ENCODE measurements around the gene LYSET.
A peak's percentile ranks its signal among the peaks of the same experiment; 100 is the strongest.
"Not testable (repeated sequence)": the region's sequence is repeated elsewhere in the genome, so short reads cannot be mapped to it uniquely, and the experiment has no call there.

Gene LYSET

GRCh38 chr14:93169619-93170018, 15.5 kb upstream of the LYSET start:
- DNase-seq: not testable (repeated sequence)

- not testable (repeated sequence) for DNase-seq
These were observed 15.0 kb upstream of the LYSET start for GRCh38 chr14:93170141-93170540.

- no peak for DNase-seq
These were observed 13.7 kb upstream of the LYSET start for GRCh38 chr14:93171376-93171775.

- DNase-seq: no peak
These were observed 11.1 kb upstream of the LYSET start for GRCh38 chr14:93173943-93174395.

GRCh38 chr14:93174731-93175130, 10.4 kb upstream of the LYSET start:
- not testable (repeated sequence) for DNase-seq

GRCh38 chr14:93175492-93175891, 9.6 kb upstream of the LYSET start:
- DNase-seq: no peak

- DNase-seq: no peak
These were observed 1.4 kb upstream of the LYSET start for GRCh38 chr14:93183596-93184317.

GRCh38 chr14:93185349-93185720, 218 bp downstream of the LYSET start:
- no peak for DNase-seq

GRCh38 chr14:93186466-93186865, 1.3 kb downstream of the LYSET start:
- DNase-seq: no peak

- DNase-seq: no peak
These were observed 1.8 kb downstream of the LYSET start for GRCh38 chr14:93186956-93187355.

- no peak for DNase-seq
These were observed 10.3 kb downstream of the LYSET start for GRCh38 chr14:93195316-93195999.

- DNase-seq: no peak
These were observed 13.9 kb downstream of the LYSET start for GRCh38 chr14:93199031-93199430.

GRCh38 chr14:93200553-93200952, 15.4 kb downstream of the LYSET start:
- DNase-seq: no peak

- no peak for DNase-seq
These were observed 16.1 kb downstream of the LYSET start for GRCh38 chr14:93201155-93201704.

GRCh38 chr14:93206793-93207467, 21.8 kb downstream of the LYSET start, which contains the start of the genes GON7 and UBR7:
Gene GON7 (minus strand): TSS chr14:93207065. CDS start chr14:93207037, 28 bp downstream.
Gene UBR7 (plus strand): TSS chr14:93207256. CDS start chr14:93207292, 36 bp downstream.
- DNase-seq: peak; percentile 94

- peak; percentile 21 for DNase-seq
These were observed 22.6 kb downstream of the LYSET start for GRCh38 chr14:93207468-93208308.

GRCh38 chr14:93212432-93212831, 27.3 kb downstream of the LYSET start:
- DNase-seq: no peak

- no peak for DNase-seq
These were observed 29.5 kb downstream of the LYSET start for GRCh38 chr14:93214598-93214997.

- DNase-seq: peak; percentile 18
These were observed 34.1 kb downstream of the LYSET start for GRCh38 chr14:93219103-93219726.

GRCh38 chr14:93220509-93220908, 35.4 kb downstream of the LYSET start:
- DNase-seq: no peak

- no peak for DNase-seq
These were observed 38.4 kb downstream of the LYSET start for GRCh38 chr14:93223565-93223964.

GRCh38 chr14:93228550-93228949, 43.4 kb downstream of the LYSET start:
- no peak for DNase-seq

Data from SHP77 treated with DMSO at 0.1 percent for 48 hours (cell line).